Activated CD8-positive, alpha-beta memory T cell treated with anti-CD3 and anti-CD28 coated beads, Interleukin-2, amount 10 ng/mL, durations not matched to agents 7 days and 5 days (primary cell): ENCODE data around the gene DNAJC8. TPM values are rescaled to one million over a fixed set of nuclear protein-coding genes. Genes with fewer than 3 reads are reported as not detected.

Experiments
- ATAC-seq: fragments of 150-1000 bp; cut with Tn5 transposase; one replicate; pipeline ENCODE4 v1.10.0; 2021; ENCODE audit warnings: moderate library complexity
- CTCF ChIA-PET: fragments of 350-600 bp; sonication (Branson Sonifier 250); formaldehyde crosslinking; loops from one replicate; lab custom pipeline; 2021; ENCODE audit warnings: antibody characterized with exemption; lab: Charles Lee
- DNase-seq: peaks from one replicate; pipeline ENCODE4 v3.0.0-alpha.2; 2020
- H3K27ac Mint-ChIP-seq: one replicate; pipeline ENCODE4 v1.8.0; 2021; ENCODE audit warnings: mild to moderate bottlenecking, mixed read lengths
- H3K27me3 Mint-ChIP-seq: one replicate; pipeline ENCODE4 v1.8.0; 2021; ENCODE audit warnings: mixed read lengths
- H3K36me3 Mint-ChIP-seq: one replicate; pipeline ENCODE4 v1.8.0; 2021; ENCODE audit warnings: mild to moderate bottlenecking, mixed read lengths
- H3K4me1 Mint-ChIP-seq: one replicate; pipeline ENCODE4 v1.8.0; 2021; ENCODE audit warnings: mixed read lengths
- H3K4me3 Mint-ChIP-seq: one replicate; pipeline ENCODE4 v1.8.0; 2021; ENCODE audit warnings: mild to moderate bottlenecking, moderate library complexity, mixed read lengths
- H3K9me3 Mint-ChIP-seq: one replicate; pipeline ENCODE4 v1.8.0; 2022; ENCODE audit warnings: low read depth, mixed read lengths
- total RNA-seq, 2 experiments: library from RNA; stranded (reverse); gene quantifications; one replicate each; pipeline ENCODE4 v1.2.3, GENCODE V29; 2021

The DNAJC8 gene
- total RNA-seq, 2 experiments from 2014 or later = 103 to 114 TPM

DNA sequence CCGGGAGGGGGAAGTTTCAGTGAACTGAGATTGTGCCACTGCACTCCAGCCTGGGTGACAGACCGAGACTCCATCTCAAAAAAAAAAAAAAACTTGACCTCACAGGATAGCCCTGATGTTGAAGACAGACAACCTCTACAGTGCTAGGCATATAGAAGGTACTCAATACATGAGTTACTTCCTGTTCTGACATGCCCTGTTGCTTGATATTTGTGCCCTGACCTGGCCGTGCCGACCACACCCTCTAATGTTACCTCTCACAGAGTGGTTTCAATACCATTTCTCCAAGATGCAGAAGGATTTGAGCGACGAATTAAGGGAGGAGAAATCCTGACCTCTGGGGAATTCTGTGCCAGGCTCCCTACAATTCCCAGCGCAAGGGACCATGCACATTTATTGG, 61.6 kb downstream of the DNAJC8 start:
- DNase-seq (no peak), ATAC-seq (no peak)
- peaks cover 60% of the 10 kb centered on the region for H3K27me3 Mint-ChIP-seq
- CTCF ChIA-PET = no interaction called here
- peaks cover 5% of the 10 kb centered on the region for H3K36me3 Mint-ChIP-seq
- H3K4me3 Mint-ChIP-seq = no peak overlapping the region
- peaks cover 50% of the 10 kb centered on the region for H3K4me1 Mint-ChIP-seq
- no peak overlapping the region for H3K27ac Mint-ChIP-seq
- H3K9me3 Mint-ChIP-seq = no peaks in the 10 kb centered on the region

DNA sequence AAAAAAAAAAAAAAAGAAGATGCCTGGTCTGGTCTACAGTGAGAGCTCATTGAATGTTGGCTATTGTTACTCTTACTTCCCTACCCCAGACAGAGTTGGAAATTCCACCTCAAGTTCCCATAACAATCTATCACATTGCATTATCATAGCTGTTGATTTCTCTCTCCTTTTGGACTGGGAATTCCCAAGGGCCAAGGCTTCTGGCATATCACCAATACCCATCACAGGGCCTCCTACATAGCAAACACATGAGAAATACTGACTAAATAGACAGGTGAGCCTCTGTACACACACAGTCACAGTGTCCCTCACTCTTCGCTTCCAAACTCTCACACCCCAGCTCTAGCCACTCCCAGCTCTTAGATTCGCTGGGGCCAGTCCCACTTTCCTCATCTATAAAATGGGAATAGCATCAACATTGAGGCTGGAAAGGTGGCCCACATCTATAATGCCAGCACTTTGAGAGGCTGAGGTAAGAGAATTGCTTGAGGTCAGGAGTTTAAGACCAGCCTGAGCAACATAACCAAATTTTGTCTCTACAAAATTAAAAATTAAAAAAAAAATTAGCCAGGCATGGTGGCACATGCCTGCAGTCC, 62.7 kb downstream of the DNAJC8 start:
- Mint-ChIP-seq H3K27ac (no peak overlapping the region), H3K9me3 (peaks cover 4% of the 10 kb centered on the region), H3K4me1 (peaks cover 50% of the 10 kb centered on the region), H3K27me3 (peaks cover 56% of the 10 kb centered on the region), H3K36me3 (peaks cover 7% of the 10 kb centered on the region), H3K4me3 (no peak overlapping the region)
- ATAC-seq (no peak), DNase-seq (no peak)
- CTCF ChIA-PET = interaction anchor here (1.0 to 1.8 kb wide), 9 partner anchors 16 to 81 kb away, joined by 3 to 10 read pairs (median 4); partner anchors contain the start of gene EYA3

DNA sequence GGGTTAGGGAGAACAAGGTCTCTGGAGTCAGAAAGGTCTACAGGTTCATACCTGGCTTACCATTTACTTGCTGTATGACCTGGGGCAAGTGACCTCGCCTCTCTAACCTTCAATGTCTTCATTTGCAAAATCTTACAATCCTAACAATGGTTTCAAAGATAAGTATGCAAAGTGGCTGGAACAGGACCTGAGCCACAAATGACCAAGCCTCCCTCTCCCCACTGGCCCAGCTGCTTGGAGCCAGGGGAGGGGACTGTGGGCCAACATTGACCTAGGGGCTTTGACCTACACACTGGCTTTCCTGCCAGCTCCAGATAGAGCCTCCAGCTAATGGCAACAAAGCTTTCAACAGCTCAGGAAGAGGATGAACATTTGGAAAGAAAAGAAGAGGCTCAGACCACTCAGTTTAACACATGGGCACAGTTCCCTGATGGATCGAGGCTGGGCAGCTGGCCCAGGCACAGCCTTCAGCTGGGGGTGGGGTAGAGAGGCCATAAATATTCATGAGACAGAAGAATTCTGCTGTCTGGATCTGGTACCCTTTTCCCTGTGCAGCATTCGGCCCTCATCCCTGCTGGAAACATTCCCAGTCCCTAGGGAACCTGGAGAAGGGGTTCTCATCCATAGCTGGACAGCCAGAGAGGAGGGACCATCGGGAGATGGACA, 69.2 kb downstream of the DNAJC8 start:
- no peak overlapping the region for H3K27ac Mint-ChIP-seq
- ATAC-seq (no peak), DNase-seq (no peak)
- peaks cover 64% of the 10 kb centered on the region for H3K27me3 Mint-ChIP-seq
- H3K4me3 Mint-ChIP-seq = no peak overlapping the region
- peaks cover 9% of the 10 kb centered on the region for H3K4me1 Mint-ChIP-seq
- CTCF ChIA-PET = interaction anchor here (0.6 to 1.2 kb wide), 2 partner anchors 14 to 48 kb away, joined by 3 read pairs; no protein-coding TSS in a partner anchor
- H3K36me3 Mint-ChIP-seq = peaks cover 7% of the 10 kb centered on the region
- H3K9me3 Mint-ChIP-seq = peaks cover 4% of the 10 kb centered on the region

DNA sequence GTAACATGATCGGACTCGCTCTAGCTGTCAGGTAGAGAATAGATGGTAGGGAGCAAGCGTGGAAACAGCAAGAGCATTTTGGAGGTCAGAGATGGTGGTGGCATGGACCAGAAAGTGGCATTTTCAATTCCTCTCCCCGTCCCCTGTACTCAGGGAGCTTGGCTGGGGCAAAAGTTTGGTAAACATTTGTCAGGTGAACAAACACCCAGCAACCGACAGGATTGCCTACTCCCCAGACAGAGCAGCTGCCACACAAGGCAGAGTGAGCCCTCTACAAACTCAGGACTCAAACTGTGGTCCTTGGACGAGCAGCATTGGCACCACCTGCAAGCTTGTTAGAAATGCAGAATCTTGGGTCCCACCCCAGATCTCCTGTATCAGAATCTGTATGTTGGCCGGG, 70.7 kb downstream of the DNAJC8 start:
- no peak overlapping the region for H3K4me3 Mint-ChIP-seq
- CTCF ChIA-PET = interaction anchor here (0.7 to 1.6 kb wide), 5 partner anchors 11 to 74 kb away, joined by 3 to 4 read pairs (median 4); partner anchors contain the start of gene EYA3
- H3K27me3 Mint-ChIP-seq = peaks cover 64% of the 10 kb centered on the region
- DNase-seq = no peak
- H3K4me1 Mint-ChIP-seq = peaks cover 2% of the 10 kb centered on the region
- H3K9me3 Mint-ChIP-seq = peaks cover 4% of the 10 kb centered on the region
- no peak for ATAC-seq
- peaks cover 5% of the 10 kb centered on the region for H3K36me3 Mint-ChIP-seq
- no peak overlapping the region for H3K27ac Mint-ChIP-seq

DNA sequence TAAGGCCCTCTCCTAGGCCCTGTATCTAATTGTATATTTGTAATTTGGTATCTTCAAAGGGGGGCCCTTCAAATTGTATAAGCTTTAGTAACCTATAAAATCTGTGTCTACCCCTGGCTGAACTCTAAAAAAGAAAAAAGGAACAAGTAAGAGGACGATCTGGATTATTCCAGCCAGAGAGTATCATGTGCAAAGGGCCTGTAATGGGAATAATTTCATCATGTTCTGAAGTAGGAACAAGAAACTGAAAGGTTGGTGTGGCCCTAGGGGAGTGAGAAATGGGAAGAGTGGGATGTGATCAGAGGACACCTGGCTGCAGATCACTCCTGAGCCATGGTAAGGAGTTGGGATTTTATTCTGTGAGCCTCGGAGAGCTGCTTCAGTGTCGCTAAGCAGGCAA, 71.1 kb downstream of the DNAJC8 start:
- Mint-ChIP-seq H3K4me3 (no peak overlapping the region), H3K27ac (no peak overlapping the region), H3K27me3 (peaks cover 60% of the 10 kb centered on the region), H3K9me3 (peaks cover 4% of the 10 kb centered on the region), H3K4me1 (peaks cover 2% of the 10 kb centered on the region), H3K36me3 (peaks cover 2% of the 10 kb centered on the region)
- ATAC-seq = no peak
- DNase-seq = no peak
- CTCF ChIA-PET = interaction anchor here (0.7 to 1.6 kb wide), 5 partner anchors 11 to 74 kb away, joined by 3 to 4 read pairs (median 4); partner anchors contain the start of gene EYA3

DNA sequence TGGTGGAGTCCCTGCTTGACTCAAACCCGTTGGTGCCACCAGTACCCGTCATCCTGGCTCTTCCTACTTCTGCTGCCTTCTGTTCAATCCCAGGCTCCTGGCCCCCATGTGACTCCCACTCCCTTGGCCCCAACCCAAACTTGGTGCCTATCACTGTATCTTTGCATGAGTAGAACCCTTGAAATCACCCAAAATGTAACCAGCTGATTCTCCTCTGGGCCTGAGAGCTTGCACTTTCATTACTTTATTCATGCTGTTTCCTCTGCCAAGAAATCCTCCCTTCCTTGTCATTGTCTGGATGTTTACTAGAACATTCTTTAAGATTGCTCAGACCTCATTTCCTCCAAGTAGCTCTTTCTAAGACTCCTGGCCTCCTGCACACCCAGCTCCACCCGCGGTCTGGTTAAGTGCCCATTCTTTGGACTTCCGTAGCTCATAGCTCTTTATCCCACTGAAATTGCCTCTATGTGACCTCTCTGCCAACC, 72.0 kb downstream of the DNAJC8 start:
- Mint-ChIP-seq H3K27ac (no peak overlapping the region), H3K4me1 (peaks cover 2% of the 10 kb centered on the region), H3K36me3 (peaks cover under 1% of the 10 kb centered on the region), H3K9me3 (peaks cover under 1% of the 10 kb centered on the region), H3K4me3 (no peak overlapping the region), H3K27me3 (peaks cover 54% of the 10 kb centered on the region)
- DNase-seq = no peak
- no peak for ATAC-seq
- CTCF ChIA-PET = interaction anchor here (1.1 to 1.6 kb wide), 4 partner anchors 8 to 770 kb away, joined by 3 to 5 read pairs (median 4); partner anchors contain the start of gene EYA3

DNA sequence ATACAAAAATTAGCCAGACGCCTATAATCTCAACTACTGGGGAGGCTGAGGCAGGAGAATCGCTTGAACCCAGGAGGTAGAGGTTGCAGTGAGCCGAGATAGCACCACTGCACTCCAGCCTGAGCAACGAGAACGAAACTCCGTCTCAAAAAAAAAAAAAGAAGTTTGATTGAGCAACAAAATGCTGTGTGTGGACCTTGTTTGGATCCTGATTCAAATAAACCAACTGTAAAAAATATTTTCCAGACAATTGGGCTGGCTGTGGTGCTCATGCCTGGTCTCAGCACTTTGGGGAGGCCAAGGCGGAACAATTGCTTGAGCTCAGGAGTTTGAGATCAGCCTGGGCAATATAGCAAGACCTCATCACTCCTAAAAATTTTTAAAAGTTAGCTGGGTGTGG, 73.1 kb downstream of the DNAJC8 start:
- Mint-ChIP-seq H3K27ac (no peak overlapping the region), H3K4me1 (peaks cover 4% of the 10 kb centered on the region), H3K4me3 (no peak overlapping the region), H3K9me3 (no peaks in the 10 kb centered on the region), H3K36me3 (no peaks in the 10 kb centered on the region), H3K27me3 (peaks cover 58% of the 10 kb centered on the region)
- ATAC-seq (no peak), DNase-seq (no peak)
- CTCF ChIA-PET = interaction anchor here (0.6 to 1.3 kb wide), 2 partner anchors 9 to 36 kb away, joined by 3 to 5 read pairs; no protein-coding TSS in a partner anchor

DNA sequence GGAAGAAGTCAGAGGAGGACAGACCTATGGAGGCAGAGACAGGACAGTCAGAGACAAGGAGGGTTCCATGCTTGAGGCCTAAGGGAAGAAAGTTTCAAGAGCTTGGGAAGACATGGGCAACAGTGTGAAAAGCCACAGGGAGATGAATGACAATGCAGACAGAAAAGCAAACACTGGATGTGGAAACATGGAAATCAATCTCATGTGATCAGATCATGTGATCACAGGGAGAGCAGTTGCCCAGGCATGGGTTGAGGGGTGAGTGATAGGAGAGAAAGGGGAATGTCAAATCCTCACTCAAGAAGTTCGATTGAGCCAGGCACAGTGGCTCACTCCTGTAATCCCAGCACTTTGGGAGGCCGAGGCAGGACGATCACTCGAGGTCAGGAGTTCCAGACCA, 73.6 kb downstream of the DNAJC8 start:
- Mint-ChIP-seq H3K36me3 (no peaks in the 10 kb centered on the region), H3K27me3 (peaks cover 58% of the 10 kb centered on the region), H3K4me3 (no peak overlapping the region), H3K27ac (no peak overlapping the region), H3K4me1 (peaks cover 4% of the 10 kb centered on the region), H3K9me3 (no peaks in the 10 kb centered on the region)
- CTCF ChIA-PET = interaction anchor here (1.3 kb wide), 1 partner anchor 9 kb away, joined by 5 read pairs; no protein-coding TSS in a partner anchor
- no peak for DNase-seq
- no peak for ATAC-seq

DNA sequence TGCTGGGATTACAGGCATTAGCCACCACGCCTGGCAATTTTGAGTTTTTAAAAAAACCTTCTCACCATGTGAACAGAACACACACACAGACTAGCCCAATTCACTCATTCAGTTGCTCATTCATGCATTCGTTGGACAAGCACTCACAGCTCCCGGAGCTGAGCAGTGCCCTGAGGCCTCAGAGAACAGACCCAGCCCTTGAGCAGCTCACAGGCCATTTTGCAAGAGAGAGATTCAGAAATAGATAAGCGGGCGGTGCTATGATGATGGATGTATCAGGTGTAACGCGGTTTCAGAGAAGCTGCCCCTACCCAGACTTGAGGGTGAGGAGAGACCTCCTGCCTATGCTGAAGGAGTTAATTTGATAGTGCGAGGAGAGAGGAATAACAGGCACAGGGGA, 74.9 kb downstream of the DNAJC8 start:
- peaks cover 50% of the 10 kb centered on the region for H3K27me3 Mint-ChIP-seq
- no peak for ATAC-seq
- H3K9me3 Mint-ChIP-seq = no peaks in the 10 kb centered on the region

DNA sequence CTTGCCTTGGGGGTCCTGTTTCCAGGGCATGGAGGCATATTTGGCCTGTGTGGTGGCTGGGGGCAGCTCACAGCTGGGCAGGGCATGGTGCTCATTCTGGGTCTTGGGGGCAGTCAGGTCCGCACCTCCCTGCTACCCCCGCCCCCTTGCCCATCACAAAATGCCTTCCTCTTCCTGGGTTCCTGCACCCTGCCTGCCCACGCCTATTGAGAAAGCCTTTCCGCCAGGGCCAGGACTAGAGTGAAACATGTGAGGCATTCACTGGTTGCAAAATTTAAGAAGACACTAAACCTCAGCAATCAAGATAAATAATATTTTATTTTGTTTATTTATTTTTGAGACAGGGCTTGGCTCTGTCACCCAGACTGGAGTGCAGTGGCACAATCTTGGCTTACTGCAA, 76.0 kb downstream of the DNAJC8 start:
- Mint-ChIP-seq H3K27me3 (peaks cover 47% of the 10 kb centered on the region), H3K4me1 (peaks cover 4% of the 10 kb centered on the region), H3K9me3 (no peaks in the 10 kb centered on the region), H3K4me3 (no peak overlapping the region), H3K27ac (no peak overlapping the region), H3K36me3 (no peaks in the 10 kb centered on the region)
- no peak for DNase-seq
- CTCF ChIA-PET = no interaction called here
- ATAC-seq = no peak

More for the DNA sequence above, 74.9 kb downstream of the DNAJC8 start:
- H3K36me3 Mint-ChIP-seq = no peaks in the 10 kb centered on the region
- H3K4me1 Mint-ChIP-seq = peaks cover 4% of the 10 kb centered on the region
- CTCF ChIA-PET = no interaction called here
- H3K27ac Mint-ChIP-seq = no peak overlapping the region
- no peak overlapping the region for H3K4me3 Mint-ChIP-seq
- no peak for DNase-seq

DNA sequence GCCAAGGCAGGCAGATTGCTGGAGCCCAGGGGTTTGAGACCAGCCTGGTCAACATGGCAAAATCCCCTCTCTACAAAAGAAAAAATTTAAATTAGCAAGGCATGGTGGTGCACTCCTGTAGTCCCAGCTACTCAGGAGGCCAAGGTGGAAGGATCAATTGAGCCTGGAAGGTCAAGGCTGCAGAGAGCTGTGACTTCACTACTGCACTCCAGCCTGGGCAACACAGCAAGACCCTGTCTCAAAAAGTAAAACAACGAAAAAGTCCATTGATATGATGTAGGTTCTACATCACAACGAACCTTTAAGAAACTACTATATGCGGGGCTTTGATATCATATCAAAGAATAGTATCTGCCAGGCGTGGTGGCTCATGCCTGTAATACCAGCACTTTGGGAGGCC, 77.2 kb downstream of the DNAJC8 start:
- H3K4me3 Mint-ChIP-seq = no peak overlapping the region
- H3K4me1 Mint-ChIP-seq = peaks cover 3% of the 10 kb centered on the region
- ATAC-seq (no peak), DNase-seq (no peak)
- no peak overlapping the region for H3K27ac Mint-ChIP-seq
- CTCF ChIA-PET = no interaction called here
- H3K27me3 Mint-ChIP-seq = peaks cover 51% of the 10 kb centered on the region
- H3K36me3 Mint-ChIP-seq = no peaks in the 10 kb centered on the region
- H3K9me3 Mint-ChIP-seq = no peaks in the 10 kb centered on the region

DNA sequence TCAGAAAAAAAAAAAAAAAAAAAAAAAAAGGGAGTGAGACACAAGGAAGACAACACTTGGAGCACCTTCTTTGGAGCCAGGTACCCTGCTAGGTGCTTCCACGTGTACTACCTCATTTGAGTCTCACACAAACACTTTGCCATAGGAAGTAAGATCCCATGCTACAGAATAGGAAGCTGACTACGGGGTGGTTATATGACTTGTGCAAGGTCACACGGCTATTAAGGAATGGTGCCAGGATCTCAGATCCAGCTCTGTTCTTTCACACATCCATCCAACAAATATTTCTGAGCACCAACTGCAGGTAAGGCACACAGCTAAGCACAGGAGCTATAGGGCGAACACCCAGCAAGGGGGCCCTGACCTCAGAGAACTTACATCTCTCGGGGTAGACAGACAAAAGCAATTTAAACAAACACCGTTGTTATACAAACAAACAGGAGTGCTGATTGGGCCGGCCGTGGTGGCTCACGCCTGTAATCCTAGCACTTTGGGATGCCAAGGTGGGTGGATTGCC, 78.7 kb downstream of the DNAJC8 start:
- Mint-ChIP-seq H3K4me3 (no peak overlapping the region), H3K27ac (no peak overlapping the region), H3K27me3 (peaks cover 59% of the 10 kb centered on the region), H3K9me3 (no peaks in the 10 kb centered on the region), H3K36me3 (no peaks in the 10 kb centered on the region), H3K4me1 (peaks cover 3% of the 10 kb centered on the region)
- DNase-seq (no peak), ATAC-seq (no peak)
- CTCF ChIA-PET = interaction anchor here (1.0 kb wide), 1 partner anchor 16 kb away, joined by 3 read pairs; no protein-coding TSS in a partner anchor
